ENCODE results near the gene TBC1D8.
"Not testable (repeated sequence)": the region's sequence is repeated elsewhere in the genome, so short reads cannot be mapped to it uniquely, and the experiment has no call there.

The TBC1D8 gene

GRCh38 chr2:101063352-101064124 is 87.6 kb downstream of the TBC1D8 start:
- DNase-seq: no peak

GRCh38 chr2:101058386-101058785 is 92.8 kb downstream of the TBC1D8 start:
- no peak for DNase-seq

GRCh38 chr2:101057051-101057933 is 93.9 kb downstream of the TBC1D8 start:
- DNase-seq: no peak

- no peak for DNase-seq
These were observed 98.1 kb downstream of the TBC1D8 start for GRCh38 chr2:101053117-101053516.

- no peak for DNase-seq
These were observed 99.0 kb downstream of the TBC1D8 start for GRCh38 chr2:101052147-101052546.

- not testable (repeated sequence) for DNase-seq
These were observed 100.3 kb downstream of the TBC1D8 start for GRCh38 chr2:101050886-101051285.

GRCh38 chr2:101048756-101049155 is 102.4 kb downstream of the TBC1D8 start:
- DNase-seq: no peak

- no peak for DNase-seq
These were observed 103.4 kb downstream of the TBC1D8 start for GRCh38 chr2:101047774-101048173.

- DNase-seq: no peak
These were observed 104.0 kb downstream of the TBC1D8 start for GRCh38 chr2:101047075-101047766.

GRCh38 chr2:101045330-101045729 is 105.9 kb downstream of the TBC1D8 start:
- no peak for DNase-seq

- DNase-seq: no peak
These were observed 109.8 kb downstream of the TBC1D8 start for GRCh38 chr2:101041413-101041812.

- no peak for DNase-seq
These were observed 110.4 kb downstream of the TBC1D8 start for GRCh38 chr2:101040761-101041160.

- no peak for DNase-seq
These were observed 111.1 kb downstream of the TBC1D8 start for GRCh38 chr2:101040072-101040471.

GRCh38 chr2:101038455-101039255 is 112.5 kb downstream of the TBC1D8 start:
- no peak for DNase-seq

GRCh38 chr2:101037161-101037755 is 113.9 kb downstream of the TBC1D8 start:
- DNase-seq: no peak

GRCh38 chr2:101036562-101036961 is 114.6 kb downstream of the TBC1D8 start:
- no peak for DNase-seq

GRCh38 chr2:101032084-101032776 is 119.0 kb downstream of the TBC1D8 start:
- no peak for DNase-seq

- no peak for DNase-seq
These were observed 120.2 kb downstream of the TBC1D8 start for GRCh38 chr2:101030866-101031554.

- no peak for DNase-seq
These were observed 123.3 kb downstream of the TBC1D8 start for GRCh38 chr2:101027852-101028251.

- DNase-seq: no peak
These were observed 124.2 kb downstream of the TBC1D8 start for GRCh38 chr2:101026923-101027469.
